GM19351 (cell line): ENCODE measurements around the gene PFKFB4.
"Not testable (repeated sequence)": the region's sequence is repeated elsewhere in the genome, so short reads cannot be mapped to it uniquely, and the experiment has no call there.

ENCODE experiments used
- ATAC-seq: cut with Tn5 transposase; IDR thresholded peaks from one replicate; pipeline ENCODE4 v1.9.1; 2021; ENCODE audit warnings: mild to moderate bottlenecking, moderate library complexity; ENCODE audit not compliant: unreplicated experiment

The PFKFB4 gene

GRCh38 chr3:48502728-48503168, 53.9 kb downstream of the PFKFB4 start:
- ATAC-seq: no peak

GRCh38 chr3:48502121-48502520, 54.5 kb downstream of the PFKFB4 start:
- ATAC-seq: no peak

GRCh38 chr3:48501196-48501595, 55.4 kb downstream of the PFKFB4 start:
- no peak for ATAC-seq

GRCh38 chr3:48500656-48501055, 55.9 kb downstream of the PFKFB4 start:
- ATAC-seq: no peak

- no peak for ATAC-seq
Observed at GRCh38 chr3:48493203-48493501, 63.5 kb downstream of the PFKFB4 start.

GRCh38 chr3:48492461-48493202, 64.0 kb downstream of the PFKFB4 start:
- ATAC-seq: no peak

GRCh38 chr3:48486952-48487351, 69.7 kb downstream of the PFKFB4 start:
- ATAC-seq: no peak

- ATAC-seq: not testable (repeated sequence)
Observed at GRCh38 chr3:48482822-48483221, 73.8 kb downstream of the PFKFB4 start.

- ATAC-seq: not testable (repeated sequence)
Observed at GRCh38 chr3:48480891-48481290, 75.7 kb downstream of the PFKFB4 start.

GRCh38 chr3:48478626-48479555, 77.7 kb downstream of the PFKFB4 start:
- ATAC-seq: no peak

- no peak for ATAC-seq
Observed at GRCh38 chr3:48477959-48478520, 78.6 kb downstream of the PFKFB4 start.

GRCh38 chr3:48476426-48477053, 80.1 kb downstream of the PFKFB4 start:
- no peak for ATAC-seq

GRCh38 chr3:48475188-48475587, 81.4 kb downstream of the PFKFB4 start:
- no peak for ATAC-seq

GRCh38 chr3:48474619-48475018, 82.0 kb downstream of the PFKFB4 start:
- ATAC-seq: no peak

- ATAC-seq: not testable (repeated sequence)
Observed at GRCh38 chr3:48474031-48474430, 82.6 kb downstream of the PFKFB4 start.

- ATAC-seq: no peak
Observed at GRCh38 chr3:48473617-48473952, 83.0 kb downstream of the PFKFB4 start.

- ATAC-seq: peak; percentile 83
Observed at GRCh38 chr3:48472923-48473616, 83.5 kb downstream of the PFKFB4 start.

- ATAC-seq: peak; percentile 31
Observed at GRCh38 chr3:48472673-48472922, 84.0 kb downstream of the PFKFB4 start.

- ATAC-seq: no peak
Observed at GRCh38 chr3:48470286-48470685, 86.3 kb downstream of the PFKFB4 start.

- ATAC-seq: no peak
Observed at GRCh38 chr3:48469046-48469915, 87.3 kb downstream of the PFKFB4 start.
